Ascending aorta (tissue), 2 donors: ENCODE measurements around the gene C1QTNF5. TPM values are rescaled to one million over a fixed set of nuclear protein-coding genes. Genes with fewer than 3 reads are reported as not detected.

Experiments
- DNase-seq, 2 donors: peaks; one replicate each; pipeline ENCODE4 v3.0.0-alpha.2; 2019; ENCODE audit warnings: low spot score in 2 of 2
- H3K27ac ChIP-seq, 2 donors: fragments of 200-600 bp; sonication (generic); one replicate each; pipeline ENCODE4 v1.5.1; 2016 to 2017; ENCODE audit warnings: mild to moderate bottlenecking in 1 of 2
- H3K27me3 ChIP-seq: fragments of 200-600 bp; sonication (generic); one replicate; pipeline ENCODE4 v1.5.1; 2017
- H3K36me3 ChIP-seq, 2 donors: fragments of 200-600 bp; sonication (generic); one replicate each; pipeline ENCODE4 v1.5.1; 2016
- H3K4me1 ChIP-seq, 2 donors: fragments of 200-600 bp; sonication (generic); one replicate each; pipeline ENCODE4 v1.5.1; 2016 to 2017; ENCODE audit warnings: mild to moderate bottlenecking in 1 of 2
- H3K4me3 ChIP-seq, 2 donors: fragments of 200-600 bp; sonication (generic); one replicate each; pipeline ENCODE4 v1.5.1; 2016 to 2017; ENCODE audit warnings: mild to moderate bottlenecking in 1 of 2
- H3K9me3 ChIP-seq, 2 donors: fragments of 200-600 bp; sonication (generic); one replicate each; pipeline ENCODE4 v1.5.1; 2016
- intact Hi-C: fragments of 100-400 bp; cut with DNase I; formaldehyde crosslinking; loops from one replicate; pipeline ENCODE4 v1.15.1; 2023
- total RNA-seq: library from RNA; depleted of rRNA; stranded (reverse); fragments of >200 nt; gene quantifications from one replicate; pipeline ENCODE4 v1.1.0, GENCODE V29; 2016
- TF ChIP-seq, protein P1 (sequence below), 3 experiments: fragments of 200-600 bp in 2 of 3; fragments of 450-650 bp in 1 of 3; sonication (generic) in 2 of 3; IDR thresholded peaks; one replicate each; pipeline ENCODE4 v1.5.1; 2016 to 2019; ENCODE audit warnings: antibody characterized with exemption in 3 of 3, mild to moderate bottlenecking in 1 of 3, moderate library complexity in 1 of 3

The C1QTNF5 gene
- total RNA-seq, 1 donor from 2014 or later: 95.8 TPM

- no peaks in the 10 kb centered on the region for H3K9me3 ChIP-seq
- no peak overlapping the region for H3K4me3 ChIP-seq
- H3K27ac ChIP-seq: no peak overlapping the region
- no peaks in the 10 kb centered on the region for H3K27me3 ChIP-seq
- H3K4me1 ChIP-seq: peaks cover 3 to 17% of the 10 kb centered on the region in 2 donors
- no peak for DNase-seq
- H3K36me3 ChIP-seq: no peaks in the 10 kb centered on the region
- intact Hi-C loops: loop anchor here (5.0 kb wide), 1 partner anchor 39 kb away; the partner anchor contains the start of gene USP2
- TF ChIP-seq, protein P1, sequence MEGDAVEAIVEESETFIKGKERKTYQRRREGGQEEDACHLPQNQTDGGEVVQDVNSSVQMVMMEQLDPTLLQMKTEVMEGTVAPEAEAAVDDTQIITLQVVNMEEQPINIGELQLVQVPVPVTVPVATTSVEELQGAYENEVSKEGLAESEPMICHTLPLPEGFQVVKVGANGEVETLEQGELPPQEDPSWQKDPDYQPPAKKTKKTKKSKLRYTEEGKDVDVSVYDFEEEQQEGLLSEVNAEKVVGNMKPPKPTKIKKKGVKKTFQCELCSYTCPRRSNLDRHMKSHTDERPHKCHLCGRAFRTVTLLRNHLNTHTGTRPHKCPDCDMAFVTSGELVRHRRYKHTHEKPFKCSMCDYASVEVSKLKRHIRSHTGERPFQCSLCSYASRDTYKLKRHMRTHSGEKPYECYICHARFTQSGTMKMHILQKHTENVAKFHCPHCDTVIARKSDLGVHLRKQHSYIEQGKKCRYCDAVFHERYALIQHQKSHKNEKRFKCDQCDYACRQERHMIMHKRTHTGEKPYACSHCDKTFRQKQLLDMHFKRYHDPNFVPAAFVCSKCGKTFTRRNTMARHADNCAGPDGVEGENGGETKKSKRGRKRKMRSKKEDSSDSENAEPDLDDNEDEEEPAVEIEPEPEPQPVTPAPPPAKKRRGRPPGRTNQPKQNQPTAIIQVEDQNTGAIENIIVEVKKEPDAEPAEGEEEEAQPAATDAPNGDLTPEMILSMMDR (IDR thresholded peaks at IDR 0.05): no peak
Measured at GRCh38 chr11:119343726-119344125, 3.0 kb upstream of the C1QTNF5 start.

GRCh38 chr11:119342362-119343130, 1.9 kb upstream of the C1QTNF5 start:
- intact Hi-C loops: loop anchor here (5.0 kb wide), 1 partner anchor 40 kb away; the partner anchor contains the start of gene USP2
- no peaks in the 10 kb centered on the region for H3K27me3 ChIP-seq
- H3K27ac ChIP-seq: no peak overlapping the region
- peaks cover 3 to 25% of the 10 kb centered on the region in 2 donors for H3K4me1 ChIP-seq
- TF ChIP-seq, protein P1 (IDR thresholded peaks at IDR 0.05): no peak
- H3K9me3 ChIP-seq: no peaks in the 10 kb centered on the region
- no peak for DNase-seq
- H3K4me3 ChIP-seq: no peak overlapping the region
- no peaks in the 10 kb centered on the region for H3K36me3 ChIP-seq

GRCh38 chr11:119342023-119342300, 1.3 kb upstream of the C1QTNF5 start:
- Histone ChIP-seq H3K27ac (no peak overlapping the region), H3K9me3 (no peaks in the 10 kb centered on the region), H3K27me3 (no peaks in the 10 kb centered on the region), H3K36me3 (peaks cover 0 to under 1% of the 10 kb centered on the region in 2 donors), H3K4me3 (no peak overlapping the region), H3K4me1 (peaks cover 3 to 26% of the 10 kb centered on the region in 2 donors)
- intact Hi-C loops: loop anchor here (5.0 kb wide), 1 partner anchor 40 kb away; the partner anchor contains the start of gene USP2
- TF ChIP-seq, protein P1 (IDR thresholded peaks at IDR 0.05): no peak
- DNase-seq: no peak

DNA sequence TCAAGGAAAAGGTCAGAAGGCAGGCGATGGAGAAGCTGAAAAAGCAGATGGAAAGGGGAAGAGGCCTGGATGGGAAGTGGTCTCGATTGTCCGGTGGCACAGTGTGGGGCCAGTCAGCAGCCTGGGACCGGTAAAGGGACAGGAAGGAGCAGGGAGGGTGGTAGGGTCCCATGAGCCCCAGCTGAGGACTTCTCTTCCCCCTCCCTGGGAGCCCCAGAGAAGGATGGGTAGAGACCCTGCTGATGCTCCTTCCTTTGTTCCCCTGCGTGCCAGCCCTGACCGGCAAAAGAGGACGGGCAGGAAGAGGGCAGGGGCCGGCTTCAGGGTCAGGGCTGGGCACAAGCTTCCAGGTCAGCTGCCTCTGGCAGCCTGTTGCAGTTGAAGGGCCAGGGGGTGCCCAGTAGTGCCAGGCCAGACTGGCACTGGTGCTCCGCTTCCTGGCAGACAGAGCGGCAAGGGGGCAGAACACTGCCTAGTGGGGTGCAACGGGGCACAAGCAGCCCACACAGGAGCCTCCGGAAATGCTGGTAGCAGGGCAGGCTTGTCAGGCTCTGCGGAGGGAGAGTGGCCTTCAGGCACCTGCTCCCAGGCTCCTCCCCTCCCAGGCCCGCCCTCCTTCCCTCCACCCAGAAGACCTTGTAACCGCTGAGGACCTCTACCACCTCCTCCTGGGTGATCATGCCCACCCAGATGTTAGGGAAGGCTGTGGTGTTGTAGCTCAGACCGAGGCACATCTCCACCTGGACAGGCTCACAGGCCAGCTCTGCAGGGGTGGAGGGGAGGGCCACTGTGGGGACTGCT, 739 bp upstream of the C1QTNF5 start:
- Histone ChIP-seq H3K9me3 (no peaks in the 10 kb centered on the region), H3K4me1 (peaks cover 3 to 26% of the 10 kb centered on the region in 2 donors), H3K27me3 (no peaks in the 10 kb centered on the region), H3K27ac (peak overlapping the region; percentile 88 to 96), H3K4me3 (peak overlapping the region; percentile 66 to 94), H3K36me3 (peaks cover 0 to 6% of the 10 kb centered on the region in 2 donors)
- no peak for DNase-seq
- intact Hi-C loops: loop anchor here (5.0 kb wide), 1 partner anchor 41 kb away; the partner anchor contains the start of gene USP2
- TF ChIP-seq, protein P1 (IDR thresholded peaks at IDR 0.05): no peak

GRCh38 chr11:119339589-119340334, 921 bp downstream of the C1QTNF5 start:
- Histone ChIP-seq H3K9me3 (no peaks in the 10 kb centered on the region), H3K4me1 (peaks cover 12 to 37% of the 10 kb centered on the region in 2 donors), H3K27me3 (no peaks in the 10 kb centered on the region), H3K27ac (peak overlapping the region; percentile 88 to 96), H3K36me3 (peaks cover 0 to 6% of the 10 kb centered on the region in 2 donors), H3K4me3 (peak overlapping the region; percentile 66 to 94)
- intact Hi-C loops: loop anchor here (1.0 to 5.0 kb wide), 3 partner anchors 19 to 170 kb away; partner anchors contain the start of gene USP2
- TF ChIP-seq, protein P1 (IDR thresholded peaks at IDR 0.05): peak; percentile 90 to 95 (median 95)
- peak in 1 of 2 donors; percentile 83 for DNase-seq
